Adrenal gland (tissue), 5 donors: ENCODE data around the gene CCR9.

Source experiments
- CTCF ChIP-seq, 6 experiments: fragments of 450-650 bp in 4 of 6; fragments of 200-600 bp in 2 of 6; sonication (generic) in 1 of 6; IDR thresholded peaks; 1 replicate in 5 of 6; 2 replicates in 1 of 6; pipeline versions ENCODE4 v1.5.1 to v1.8.0; 2016 to 2021; ENCODE audit warnings: antibody characterized with exemption in 6 of 6, mild to moderate bottlenecking in 2 of 6, moderate library complexity in 1 of 6
- POLR2A ChIP-seq, 2 donors: fragments of 450-650 bp; IDR thresholded peaks; one replicate each; pipeline ENCODE4 v1.6.1; 2017; ENCODE audit warnings: antibody characterized with exemption in 2 of 2, mild to moderate bottlenecking in 2 of 2, moderate library complexity in 1 of 2
- donor health status: DM: no; HTN: no; CAD: no.

- TF ChIP-seq POLR2A (IDR thresholded peaks at IDR 0.05): no peak
- TF ChIP-seq CTCF (IDR thresholded peaks at IDR 0.05): no peak
These were observed 41.5 kb downstream of the CCR9 start for GRCh38 chr3:45927881-45928280.
